ENCODE results near the gene AFTPH.

AFTPH gene

DNA sequence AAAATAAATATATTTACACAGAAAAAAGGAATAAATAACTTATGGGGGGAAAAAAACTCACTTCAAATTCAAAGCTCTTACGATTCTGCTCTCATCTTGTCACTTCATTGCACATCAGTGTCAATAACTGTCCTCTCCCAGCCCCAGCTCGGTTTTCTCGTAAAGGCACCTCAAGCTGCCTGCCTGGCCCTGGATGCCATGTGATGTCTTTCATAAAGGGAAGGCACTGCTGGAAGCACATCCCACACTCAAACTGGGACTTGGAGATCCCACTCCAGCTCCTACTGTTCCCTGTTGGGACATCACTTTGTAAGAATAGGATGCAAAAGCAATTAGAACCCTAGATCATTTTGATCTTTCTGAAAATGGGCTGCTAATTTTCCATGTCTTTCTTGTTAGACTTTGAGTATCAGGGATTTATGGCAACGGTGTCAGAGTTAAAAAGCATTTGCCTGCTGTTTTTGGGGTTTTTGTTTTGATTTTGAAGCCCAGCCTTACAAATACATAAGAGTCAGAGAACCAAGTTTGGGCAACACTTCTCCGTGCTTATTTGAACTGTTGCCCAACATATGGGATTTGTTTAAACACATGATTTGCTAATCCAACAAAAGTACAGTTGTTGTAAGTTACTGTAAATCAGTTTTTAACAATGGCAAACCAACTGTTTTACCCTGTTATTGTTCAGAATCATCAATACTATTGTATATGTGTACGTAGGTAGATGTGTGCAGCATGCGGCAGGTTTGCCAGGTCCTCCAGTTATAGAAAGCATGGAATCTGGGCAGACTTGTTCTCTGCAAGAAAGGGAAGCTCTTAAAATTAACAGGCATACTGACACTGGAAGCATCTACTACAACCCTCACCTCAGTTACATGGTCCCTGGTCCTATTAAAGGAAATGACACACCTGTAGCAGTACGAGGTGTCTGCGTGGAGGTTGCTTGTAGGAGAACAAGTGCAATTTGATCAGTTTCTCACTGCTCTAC lies 109.0 kb downstream of the AFTPH start:
- DNase-seq (ENCODE audit: low spot score) = no peak

DNA sequence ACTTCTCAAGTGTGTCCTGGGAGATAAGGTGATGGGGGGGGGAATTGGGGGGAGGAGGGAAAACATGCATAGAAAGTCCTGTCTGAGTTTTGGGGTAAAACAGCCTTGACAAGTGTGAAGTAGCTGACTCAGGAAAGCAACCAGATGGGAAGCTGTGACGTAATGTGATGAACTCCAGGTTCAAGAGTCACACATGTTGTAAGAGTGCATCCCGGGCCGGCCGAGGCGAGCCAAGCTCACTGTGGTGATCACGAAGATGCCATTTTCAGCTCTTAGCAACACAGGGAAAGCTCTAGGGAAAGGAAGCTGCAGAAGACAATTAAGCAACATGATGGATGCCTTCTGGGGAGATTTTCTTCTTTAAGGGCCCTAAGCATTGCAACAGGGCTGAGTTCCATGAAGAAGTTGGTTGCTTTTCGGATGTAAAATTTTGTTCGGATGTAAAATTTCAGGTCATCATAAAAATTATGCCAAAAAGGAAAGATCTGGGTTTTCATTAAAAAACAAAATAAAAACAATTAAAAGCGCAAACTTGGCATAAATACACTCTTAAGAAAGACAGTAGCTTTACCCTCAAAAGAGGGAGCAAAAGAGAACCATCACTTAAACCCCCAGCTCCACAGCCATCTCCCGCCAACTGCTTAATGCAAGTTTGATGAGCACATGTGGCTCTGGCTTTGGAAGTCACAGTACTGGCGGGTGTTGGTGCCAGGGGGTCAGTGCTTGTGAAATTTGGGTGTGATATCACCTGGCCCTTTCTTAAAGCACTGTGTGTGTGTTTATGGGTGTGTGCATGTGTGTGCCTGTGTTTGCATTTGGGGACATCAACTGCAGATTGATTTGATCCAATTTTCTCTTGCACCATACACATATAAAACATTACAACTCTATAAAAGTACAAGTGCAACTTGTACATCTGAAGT lies 110.5 kb downstream of the AFTPH start:
- DNase-seq (ENCODE audit: low spot score) = no peak

DNA sequence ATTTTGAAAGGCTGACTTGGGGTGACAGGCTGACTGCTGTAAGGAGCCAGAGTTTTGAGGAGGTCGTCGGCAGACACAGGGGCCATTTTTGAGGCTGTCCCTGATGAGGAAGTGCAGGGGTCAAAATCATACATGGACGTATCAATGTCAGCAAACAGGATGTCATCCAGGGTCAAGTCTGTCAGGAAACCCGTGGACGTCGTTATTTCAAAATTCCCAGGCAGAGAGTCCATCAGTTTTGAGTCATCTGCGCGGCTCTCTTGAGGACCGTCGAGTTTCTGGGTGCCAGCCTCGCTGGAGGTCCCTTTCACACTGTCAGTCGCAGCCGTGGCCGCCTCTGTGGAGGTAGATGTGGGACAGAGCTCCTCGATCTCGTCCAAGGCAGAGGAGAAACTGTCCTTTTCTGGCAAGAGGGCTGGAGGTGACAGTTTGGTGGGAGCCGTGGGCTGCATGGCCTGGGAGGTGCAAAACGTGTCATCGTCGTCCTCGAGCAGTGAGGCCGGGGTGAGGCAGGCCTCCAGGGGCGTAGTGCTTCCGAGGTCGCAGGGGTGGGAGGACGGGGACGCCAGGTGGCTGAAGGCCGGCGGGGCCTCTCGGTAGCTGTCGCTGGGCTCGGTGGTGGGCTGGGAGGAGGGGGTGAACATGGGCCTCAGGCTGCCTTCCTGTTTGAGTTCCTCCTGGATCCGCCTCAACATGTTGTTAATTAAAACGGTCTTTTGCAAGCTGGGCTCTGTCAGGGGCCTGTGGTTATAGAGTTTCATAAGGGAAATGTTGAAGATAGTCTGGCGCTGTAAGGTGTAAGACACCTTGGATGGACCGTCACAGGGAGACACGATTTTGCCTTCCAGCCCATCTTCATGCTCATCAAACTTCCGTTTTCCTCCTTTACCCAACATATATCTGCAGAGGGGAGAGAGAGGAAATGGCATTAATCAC lies 112.1 kb downstream of the AFTPH start:
- peak; percentile 17 for DNase-seq (ENCODE audit: low spot score)

DNA sequence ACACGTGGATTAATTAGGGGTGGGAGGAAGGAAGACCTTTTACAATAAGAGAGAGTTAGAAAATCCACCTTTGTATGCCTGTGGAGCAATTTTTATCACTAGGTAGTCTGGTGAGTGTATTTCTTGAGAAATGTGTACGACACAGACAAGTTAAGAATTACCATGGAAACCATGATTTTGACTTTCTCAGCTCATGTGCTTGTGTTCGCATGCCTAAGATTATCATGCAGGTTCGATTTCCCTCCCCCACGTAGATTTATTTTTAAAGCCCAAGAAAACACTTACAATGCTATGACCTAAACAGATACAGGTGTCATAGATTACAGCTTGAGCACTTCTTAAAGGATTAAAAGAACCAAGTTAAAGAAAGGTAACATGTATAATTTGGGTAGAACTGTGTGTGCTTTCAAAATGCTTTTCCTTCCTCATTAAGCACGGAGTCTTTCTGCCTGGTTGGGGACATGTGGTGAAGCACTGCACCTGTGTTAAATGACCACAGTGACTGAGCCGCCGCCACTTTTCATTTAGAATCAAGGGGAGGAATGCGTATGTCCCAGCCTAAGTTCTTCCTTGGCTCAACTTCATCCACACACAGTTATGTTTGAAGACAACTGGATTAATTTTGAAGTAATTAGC lies 113.0 kb downstream of the AFTPH start:
- DNase-seq (ENCODE audit: low spot score) = no peak

DNA sequence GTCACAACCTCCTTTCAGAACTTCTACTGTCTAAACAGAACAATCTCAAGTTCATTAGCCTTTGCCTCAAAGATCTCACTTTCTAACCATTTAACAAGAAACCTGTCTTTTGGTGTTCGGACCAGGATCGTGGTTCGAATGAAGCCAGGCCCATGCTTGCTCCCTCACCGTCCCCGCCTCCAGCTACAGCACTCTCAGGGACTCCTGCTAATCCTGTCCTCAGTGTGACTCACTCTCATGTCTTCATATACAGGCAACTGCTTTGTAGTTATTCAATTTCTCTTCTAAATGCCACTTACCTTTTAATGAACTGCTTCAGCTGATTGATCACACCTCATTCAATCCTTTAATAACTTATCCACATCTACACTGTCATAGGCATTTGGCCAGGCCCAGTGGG lies 113.8 kb downstream of the AFTPH start:
- no peak for DNase-seq (ENCODE audit: low spot score)

DNA sequence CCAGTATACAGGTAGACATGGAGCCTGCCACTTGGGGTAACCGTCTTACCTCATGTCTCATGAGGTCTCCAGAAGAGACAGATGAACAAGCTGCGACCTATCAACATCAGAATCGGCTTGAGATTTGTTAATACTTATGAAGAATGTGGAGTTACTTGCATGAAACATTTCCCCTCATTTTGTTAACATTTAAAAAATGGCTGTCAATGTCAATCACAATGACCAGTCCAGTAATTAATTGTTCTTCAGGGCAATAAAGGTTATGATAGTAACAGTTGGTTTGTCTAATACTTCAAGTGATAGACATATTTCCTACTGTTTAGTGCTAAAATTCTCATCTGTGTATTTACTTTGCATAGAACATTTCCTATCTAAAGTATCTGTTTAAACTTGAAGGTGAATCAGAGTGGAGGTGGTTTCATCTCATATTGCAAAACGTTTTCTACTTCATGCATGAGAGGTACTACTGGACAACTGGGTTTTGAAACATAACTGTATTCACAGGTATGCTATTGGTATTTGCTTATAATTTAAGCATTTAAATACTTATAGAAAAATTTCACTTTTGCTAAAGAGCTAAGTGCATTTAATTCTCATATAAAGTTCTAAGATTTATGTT lies 114.5 kb downstream of the AFTPH start:
- DNase-seq (ENCODE audit: low spot score) = no peak

DNA sequence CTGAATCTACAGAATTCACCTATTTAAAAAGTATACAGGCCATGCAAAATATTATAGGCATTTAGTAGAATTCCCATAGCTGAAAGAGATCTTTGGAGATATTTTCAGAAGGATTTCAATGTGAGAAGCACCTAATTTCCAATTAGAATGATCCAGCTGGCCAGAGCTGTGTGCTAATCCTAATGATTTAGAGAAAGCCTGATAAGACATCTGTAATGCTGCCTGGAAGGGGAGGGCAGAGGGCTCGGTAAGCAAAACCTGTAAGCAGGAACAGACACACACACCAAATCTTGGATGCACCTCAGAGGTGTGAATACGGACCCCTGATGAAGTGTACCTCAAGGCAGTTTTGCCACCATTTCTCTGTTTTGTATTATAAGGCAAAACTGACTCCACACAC lies 115.6 kb downstream of the AFTPH start:
- DNase-seq (ENCODE audit: low spot score) = no peak

DNA sequence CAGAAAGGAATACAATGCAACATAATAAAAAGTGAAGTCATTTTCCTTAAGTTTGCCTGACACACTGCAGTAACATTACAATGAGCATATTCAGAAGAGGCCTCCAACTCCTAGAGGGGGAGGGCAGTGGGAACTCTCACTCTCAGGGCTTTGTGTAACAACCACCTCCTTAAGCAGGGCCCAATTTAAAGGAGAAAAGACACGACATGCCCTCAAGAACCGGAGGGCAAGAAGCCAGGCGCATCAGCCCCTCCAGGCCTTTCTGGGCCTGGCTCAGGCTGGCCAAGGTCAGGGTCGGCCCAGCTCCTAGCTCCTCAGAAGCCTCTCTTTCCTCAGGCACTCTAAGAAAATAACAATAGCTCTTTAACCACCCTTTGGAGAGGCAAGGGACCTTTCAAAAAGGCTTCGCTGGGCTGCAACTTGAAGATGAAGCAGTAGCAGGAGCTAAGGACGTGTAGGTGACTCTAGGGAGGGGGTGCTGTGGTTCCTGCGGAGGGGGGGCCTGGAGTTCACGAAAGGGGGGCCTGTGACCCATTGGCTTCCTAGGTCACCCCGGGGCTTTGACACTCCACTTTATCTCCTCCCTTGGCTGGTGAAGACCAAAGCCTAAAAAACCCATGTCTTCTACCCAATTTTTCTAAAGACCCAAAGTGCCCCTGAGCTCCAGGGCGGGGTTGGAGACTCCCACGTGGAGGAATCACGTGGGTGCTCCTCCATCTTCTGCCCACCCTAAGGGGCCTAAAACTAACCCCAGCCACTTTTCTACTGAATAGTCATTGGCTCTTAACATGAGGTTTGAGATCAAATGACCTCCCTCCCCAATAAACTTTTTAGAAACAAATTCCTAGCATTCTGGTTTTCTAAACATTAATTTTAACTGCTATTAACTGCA lies 116.3 kb downstream of the AFTPH start:
- no peak for DNase-seq (ENCODE audit: low spot score)

DNA sequence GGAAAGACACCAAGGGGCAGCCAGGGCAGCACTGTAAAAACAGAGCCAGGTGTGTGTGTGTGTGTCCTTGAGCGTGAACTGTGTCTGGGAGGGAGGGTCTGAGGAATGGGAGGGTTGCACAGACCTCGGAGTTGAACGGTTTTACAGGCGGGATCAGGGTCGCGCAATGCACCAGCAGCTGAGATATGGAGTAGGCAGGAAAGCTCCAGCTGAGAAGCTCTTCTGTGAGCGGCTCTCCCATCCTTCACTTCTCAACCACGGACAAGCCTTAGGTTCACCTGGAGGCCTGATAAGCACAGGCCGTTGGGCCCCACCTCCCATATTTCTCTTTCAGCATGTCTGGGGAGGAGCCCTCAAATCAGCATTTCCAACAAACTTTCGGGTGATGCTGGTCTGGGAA lies 117.5 kb downstream of the AFTPH start:
- no peak for DNase-seq (ENCODE audit: low spot score)
